ENCODE results near the gene TUBB4B.

The TUBB4B gene

GRCh38 chr9:137206602-137207001 lies 34.5 kb upstream of the TUBB4B start:
- Histone ChIP-seq H3K4ac (ENCODE audit: low read depth, low read length) (peak overlapping the region; percentile 96), H4K8ac (ENCODE audit: low read depth, low read length) (peak overlapping the region; percentile 99), H4K12ac (ENCODE audit: low read depth, low read length) (no peak overlapping the region), H3K9me3 (ENCODE audit: insufficient read depth, low read depth, low read length) (no peaks in the 10 kb centered on the region), H3K27me3 (ENCODE audit: insufficient read depth, low read length) (no peaks in the 10 kb centered on the region), H2BK120ac (ENCODE audit: insufficient read depth, low read length, poor library complexity) (no peak overlapping the region), H2BK12ac (ENCODE audit: low read length) (no peak overlapping the region), H3K4me1 (ENCODE audit: control insufficient read depth in 1 of 2, insufficient read depth in 2 of 2, low read length in 2 of 2) (peaks cover 13 to 15% of the 10 kb centered on the region in 2 experiments), H2AFZ (ENCODE audit: insufficient read depth, low read length, poor library complexity) (no peak overlapping the region), H2BK5ac (ENCODE audit: low read depth, low read length, poor library complexity) (no peak overlapping the region), H3K79me2 (ENCODE audit: control insufficient read depth, insufficient read depth, low read length, poor library complexity) (peaks cover 16% of the 10 kb centered on the region), H3K27ac (ENCODE audit: low read depth, low read length) (no peak overlapping the region), H3K36me3 (ENCODE audit: control insufficient read depth in 1 of 2, insufficient read depth in 2 of 2, low read length in 2 of 2) (peaks cover 12 to 20% of the 10 kb centered on the region in 2 experiments), H3K14ac (ENCODE audit: low read length) (no peak overlapping the region), H3K23ac (ENCODE audit: low read length) (no peak overlapping the region), H2AK5ac (ENCODE audit: low read length) (no peak overlapping the region), H4K91ac (ENCODE audit: low read depth, low read length) (no peak overlapping the region), H3K4me3 (ENCODE audit: low read depth, low read length) (no peak overlapping the region), H3K9ac (ENCODE audit: low read length) (no peak overlapping the region), H3K18ac (ENCODE audit: low read length) (no peak overlapping the region), H3K79me1 (ENCODE audit: low read length) (peaks cover 4% of the 10 kb centered on the region), H3K4me2 (ENCODE audit: low read length) (peak overlapping the region; percentile 85)
- no CpG with 5 or more reads among the region's 7 CpGs for WGBS (ENCODE audit: extremely low coverage, insufficient coverage, insufficient read length)
- DNase-seq, result no peak

GRCh38 chr9:137211532-137211931 lies 29.6 kb upstream of the TUBB4B start:
- H3K4ac ChIP-seq (ENCODE audit: low read depth, low read length), result no peak overlapping the region
- H3K79me2 ChIP-seq (ENCODE audit: control insufficient read depth, insufficient read depth, low read length, poor library complexity), result peaks cover under 1% of the 10 kb centered on the region
- H3K27me3 ChIP-seq (ENCODE audit: insufficient read depth, low read length), result no peaks in the 10 kb centered on the region
- no peak overlapping the region for H2BK5ac ChIP-seq (ENCODE audit: low read depth, low read length, poor library complexity)
- H3K4me1 ChIP-seq (ENCODE audit: control insufficient read depth in 1 of 2, insufficient read depth in 2 of 2, low read length in 2 of 2), result peaks cover under 1 to 2% of the 10 kb centered on the region in 2 experiments
- no peak overlapping the region for H3K9ac ChIP-seq (ENCODE audit: low read length)
- no peak overlapping the region for H2AK5ac ChIP-seq (ENCODE audit: low read length)
- no peak overlapping the region for H4K91ac ChIP-seq (ENCODE audit: low read depth, low read length)
- no peak overlapping the region for H3K14ac ChIP-seq (ENCODE audit: low read length)
- H2BK120ac ChIP-seq (ENCODE audit: insufficient read depth, low read length, poor library complexity), result no peak overlapping the region
- no peak overlapping the region for H3K4me3 ChIP-seq (ENCODE audit: low read depth, low read length)
- H3K79me1 ChIP-seq (ENCODE audit: low read length), result no peaks in the 10 kb centered on the region
- no peak overlapping the region for H3K18ac ChIP-seq (ENCODE audit: low read length)
- H3K9me3 ChIP-seq (ENCODE audit: insufficient read depth, low read depth, low read length), result no peaks in the 10 kb centered on the region
- no peak overlapping the region for H3K4me2 ChIP-seq (ENCODE audit: low read length)
- no peak overlapping the region for H4K12ac ChIP-seq (ENCODE audit: low read depth, low read length)
- peaks cover 55 to 68% of the 10 kb centered on the region in 2 experiments for H3K36me3 ChIP-seq (ENCODE audit: control insufficient read depth in 1 of 2, insufficient read depth in 2 of 2, low read length in 2 of 2)
- H4K8ac ChIP-seq (ENCODE audit: low read depth, low read length), result no peak overlapping the region
- no peak for DNase-seq
- no peak overlapping the region for H2BK12ac ChIP-seq (ENCODE audit: low read length)
- no CpG with 5 or more reads among the region's 13 CpGs for WGBS (ENCODE audit: extremely low coverage, insufficient coverage, insufficient read length)
- no peak overlapping the region for H3K23ac ChIP-seq (ENCODE audit: low read length)
- no peak overlapping the region for H3K27ac ChIP-seq (ENCODE audit: low read depth, low read length)
- H2AFZ ChIP-seq (ENCODE audit: insufficient read depth, low read length, poor library complexity), result no peak overlapping the region

GRCh38 chr9:137212520-137212919 lies 28.6 kb upstream of the TUBB4B start:
- Histone ChIP-seq H2BK120ac (ENCODE audit: insufficient read depth, low read length, poor library complexity) (no peak overlapping the region), H2AK5ac (ENCODE audit: low read length) (no peak overlapping the region)
- no CpG with 5 or more reads among the region's 21 CpGs for WGBS (ENCODE audit: extremely low coverage, insufficient coverage, insufficient read length)

GRCh38 chr9:137213160-137214060 lies 27.7 kb upstream of the TUBB4B start:
- WGBS (ENCODE audit: extremely low coverage, insufficient coverage, insufficient read length), result no CpG with 5 or more reads among the region's 49 CpGs
- Histone ChIP-seq H3K9ac (ENCODE audit: low read length) (no peak overlapping the region), H2BK5ac (ENCODE audit: low read depth, low read length, poor library complexity) (no peak overlapping the region)

More at GRCh38 chr9:137212520-137212919, 28.6 kb upstream of the TUBB4B start:
- Histone ChIP-seq H4K91ac (ENCODE audit: low read depth, low read length) (no peak overlapping the region), H2BK12ac (ENCODE audit: low read length) (no peak overlapping the region), H3K4me2 (ENCODE audit: low read length) (no peak overlapping the region), H3K79me1 (ENCODE audit: low read length) (no peaks in the 10 kb centered on the region), H3K36me3 (ENCODE audit: control insufficient read depth in 1 of 2, insufficient read depth in 2 of 2, low read length in 2 of 2) (peaks cover 59 to 66% of the 10 kb centered on the region in 2 experiments), H2BK5ac (ENCODE audit: low read depth, low read length, poor library complexity) (no peak overlapping the region), H3K4me1 (ENCODE audit: control insufficient read depth in 1 of 2, insufficient read depth in 2 of 2, low read length in 2 of 2) (peaks cover 6% of the 10 kb centered on the region in 2 experiments), H2AFZ (ENCODE audit: insufficient read depth, low read length, poor library complexity) (no peak overlapping the region), H3K9me3 (ENCODE audit: insufficient read depth, low read depth, low read length) (no peaks in the 10 kb centered on the region), H3K18ac (ENCODE audit: low read length) (no peak overlapping the region), H3K23ac (ENCODE audit: low read length) (no peak overlapping the region), H3K4ac (ENCODE audit: low read depth, low read length) (no peak overlapping the region), H3K27me3 (ENCODE audit: insufficient read depth, low read length) (no peaks in the 10 kb centered on the region), H3K79me2 (ENCODE audit: control insufficient read depth, insufficient read depth, low read length, poor library complexity) (no peaks in the 10 kb centered on the region), H3K9ac (ENCODE audit: low read length) (no peak overlapping the region), H3K14ac (ENCODE audit: low read length) (no peak overlapping the region), H3K4me3 (ENCODE audit: low read depth, low read length) (no peak overlapping the region), H4K8ac (ENCODE audit: low read depth, low read length) (no peak overlapping the region), H4K12ac (ENCODE audit: low read depth, low read length) (no peak overlapping the region), H3K27ac (ENCODE audit: low read depth, low read length) (no peak overlapping the region)
- no peak for DNase-seq

More at GRCh38 chr9:137213160-137214060, 27.7 kb upstream of the TUBB4B start:
- no peak overlapping the region for H2AFZ ChIP-seq (ENCODE audit: insufficient read depth, low read length, poor library complexity)
- no peak for DNase-seq
- H3K36me3 ChIP-seq (ENCODE audit: control insufficient read depth in 1 of 2, insufficient read depth in 2 of 2, low read length in 2 of 2), result peaks cover 61 to 65% of the 10 kb centered on the region in 2 experiments
- H2BK120ac ChIP-seq (ENCODE audit: insufficient read depth, low read length, poor library complexity), result no peak overlapping the region
- H3K23ac ChIP-seq (ENCODE audit: low read length), result no peak overlapping the region
- H3K4me2 ChIP-seq (ENCODE audit: low read length), result no peak overlapping the region
- no peak overlapping the region for H3K27ac ChIP-seq (ENCODE audit: low read depth, low read length)
- no peak overlapping the region for H2BK12ac ChIP-seq (ENCODE audit: low read length)
- H3K18ac ChIP-seq (ENCODE audit: low read length), result no peak overlapping the region
- H3K4me3 ChIP-seq (ENCODE audit: low read depth, low read length), result no peak overlapping the region
- no peaks in the 10 kb centered on the region for H3K27me3 ChIP-seq (ENCODE audit: insufficient read depth, low read length)
- no peak overlapping the region for H4K12ac ChIP-seq (ENCODE audit: low read depth, low read length)
- H3K4me1 ChIP-seq (ENCODE audit: control insufficient read depth in 1 of 2, insufficient read depth in 2 of 2, low read length in 2 of 2), result peaks cover 6 to 9% of the 10 kb centered on the region in 2 experiments
- H3K79me2 ChIP-seq (ENCODE audit: control insufficient read depth, insufficient read depth, low read length, poor library complexity), result no peaks in the 10 kb centered on the region
- no peak overlapping the region for H4K8ac ChIP-seq (ENCODE audit: low read depth, low read length)
- no peak overlapping the region for H3K4ac ChIP-seq (ENCODE audit: low read depth, low read length)
- H2AK5ac ChIP-seq (ENCODE audit: low read length), result no peak overlapping the region
- no peak overlapping the region for H3K14ac ChIP-seq (ENCODE audit: low read length)
- no peaks in the 10 kb centered on the region for H3K79me1 ChIP-seq (ENCODE audit: low read length)
- no peaks in the 10 kb centered on the region for H3K9me3 ChIP-seq (ENCODE audit: insufficient read depth, low read depth, low read length)
- H4K91ac ChIP-seq (ENCODE audit: low read depth, low read length), result no peak overlapping the region
